Measurements from ENCODE around the gene FAF2.

Gene FAF2

GRCh38 chr5:176531902-176532493 lies 83.8 kb downstream of the FAF2 start:
- Histone ChIP-seq H3K9ac (peak overlapping the region; percentile 43 to 100 (median 97); a peak in 21 of 22 replicates), H3K4me1 (peaks cover 67 to 88% (median 81%) of the 10 kb centered on the region in 10 experiments), H4K20me1 (peaks cover 57 to 81% (median 78%) of the 10 kb centered on the region in 11 experiments), H3K9me3 (replicated peaks in 1 of 11) (no peaks in the 10 kb centered on the region), H3K4me2 (peak overlapping the region; percentile 96 to 100 (median 98)), H3K4me3 (peak overlapping the region in 8 of 10 experiments; percentile 12 to 95 (median 44); a peak in 16 of 20 replicates), H3K27me3 (no peaks in the 10 kb centered on the region), H3K27ac (peak overlapping the region in 10 of 11 experiments; percentile 20 to 100 (median 98); a peak in 18 of 22 replicates), H3K36me3 (peaks cover 28 to 61% (median 47%) of the 10 kb centered on the region in 11 experiments)
- no peak for TF ChIP-seq Cebpa-rat (IDR thresholded peaks at IDR 0.05)

GRCh38 chr5:176532795-176533194 lies 84.6 kb downstream of the FAF2 start:
- H4K20me1 ChIP-seq, result peaks cover 55 to 73% (median 70%) of the 10 kb centered on the region in 11 experiments
- peak overlapping the region; percentile 96 to 100 (median 98) for H3K4me2 ChIP-seq
- H3K27me3 ChIP-seq, result no peaks in the 10 kb centered on the region
- peak overlapping the region; percentile 76 to 95 (median 90) for H3K4me3 ChIP-seq
- peaks cover 67 to 80% (median 75%) of the 10 kb centered on the region in 10 experiments for H3K4me1 ChIP-seq
- TF ChIP-seq Cebpa-rat (IDR thresholded peaks at IDR 0.05), result no peak
- peak overlapping the region; percentile 54 to 100 (median 100) for H3K27ac ChIP-seq
- H3K9ac ChIP-seq, result peak overlapping the region; percentile 65 to 100 (median 99)
- no peaks in the 10 kb centered on the region for H3K9me3 ChIP-seq (replicated peaks in 1 of 11)
- peaks cover 20 to 53% (median 39%) of the 10 kb centered on the region in 11 experiments for H3K36me3 ChIP-seq

- peaks cover 49 to 67% (median 64%) of the 10 kb centered on the region in 11 experiments for H4K20me1 ChIP-seq
- no peak for TF ChIP-seq Cebpa-rat (IDR thresholded peaks at IDR 0.05)
- no peaks in the 10 kb centered on the region for H3K27me3 ChIP-seq
- peak overlapping the region; percentile 65 to 100 (median 99) for H3K9ac ChIP-seq
- H3K36me3 ChIP-seq, result peaks cover 14 to 47% (median 33%) of the 10 kb centered on the region in 11 experiments
- H3K27ac ChIP-seq, result peak overlapping the region; percentile 54 to 100 (median 100)
- H3K9me3 ChIP-seq (replicated peaks in 1 of 11), result no peaks in the 10 kb centered on the region
- H3K4me2 ChIP-seq, result peak overlapping the region; percentile 96 to 100 (median 98)
- peaks cover 71 to 78% (median 73%) of the 10 kb centered on the region in 10 experiments for H3K4me1 ChIP-seq
- H3K4me3 ChIP-seq, result peak overlapping the region; percentile 76 to 95 (median 90)
Measured at GRCh38 chr5:176533390-176533789, 85.2 kb downstream of the FAF2 start.

- Histone ChIP-seq H3K36me3 (peaks cover 12 to 40% (median 26%) of the 10 kb centered on the region in 11 experiments), H3K9ac (peak overlapping the region; percentile 94 to 100 (median 99); a peak in 21 of 22 replicates), H3K27ac (peak overlapping the region; percentile 91 to 100 (median 100)), H3K9me3 (replicated peaks in 1 of 11) (no peaks in the 10 kb centered on the region), H3K27me3 (no peaks in the 10 kb centered on the region), H3K4me2 (peak overlapping the region; percentile 96 to 100 (median 98)), H4K20me1 (peaks cover 43 to 60% (median 58%) of the 10 kb centered on the region in 11 experiments), H3K4me1 (peaks cover 71 to 78% (median 73%) of the 10 kb centered on the region in 10 experiments), H3K4me3 (peak overlapping the region; percentile 76 to 95 (median 90))
- TF ChIP-seq Cebpa-rat (IDR thresholded peaks at IDR 0.05), result peak in 1 of 11 experiments; percentile 43; a peak in 1 of 22 replicates
Measured at GRCh38 chr5:176533894-176534611, 85.9 kb downstream of the FAF2 start.

- H3K27me3 ChIP-seq, result no peaks in the 10 kb centered on the region
- H3K4me2 ChIP-seq, result peak overlapping the region; percentile 96 to 100 (median 98)
- peaks cover 12 to 34% (median 20%) of the 10 kb centered on the region in 11 experiments for H3K36me3 ChIP-seq
- peaks cover 71 to 78% (median 73%) of the 10 kb centered on the region in 10 experiments for H3K4me1 ChIP-seq
- H4K20me1 ChIP-seq, result peaks cover 37 to 55% (median 52%) of the 10 kb centered on the region in 11 experiments
- peak overlapping the region; percentile 91 to 100 (median 100) for H3K27ac ChIP-seq
- H3K9ac ChIP-seq, result peak overlapping the region; percentile 94 to 100 (median 99); a peak in 21 of 22 replicates
- H3K9me3 ChIP-seq (replicated peaks in 1 of 11), result no peaks in the 10 kb centered on the region
- no peak for TF ChIP-seq Cebpa-rat (IDR thresholded peaks at IDR 0.05)
- peak overlapping the region; percentile 76 to 95 (median 90) for H3K4me3 ChIP-seq
Measured at GRCh38 chr5:176534640-176535039, 86.5 kb downstream of the FAF2 start.

- H4K20me1 ChIP-seq, result peaks cover 35 to 51% (median 48%) of the 10 kb centered on the region in 11 experiments
- H3K27ac ChIP-seq, result peak overlapping the region; percentile 91 to 100 (median 100)
- no peaks in the 10 kb centered on the region for H3K27me3 ChIP-seq
- H3K4me1 ChIP-seq, result peaks cover 72 to 80% (median 74%) of the 10 kb centered on the region in 10 experiments
- H3K36me3 ChIP-seq, result peaks cover 12 to 32% (median 19%) of the 10 kb centered on the region in 11 experiments
- peak overlapping the region; percentile 94 to 100 (median 99) for H3K9ac ChIP-seq
- no peaks in the 10 kb centered on the region for H3K9me3 ChIP-seq (replicated peaks in 1 of 11)
- peak overlapping the region; percentile 96 to 100 (median 98) for H3K4me2 ChIP-seq
- H3K4me3 ChIP-seq, result peak overlapping the region; percentile 76 to 95 (median 90)
- TF ChIP-seq Cebpa-rat (IDR thresholded peaks at IDR 0.05), result no peak
Measured at GRCh38 chr5:176535101-176535663, 87.0 kb downstream of the FAF2 start.

GRCh38 chr5:176535664-176536131 lies 87.5 kb downstream of the FAF2 start:
- peaks cover 72 to 80% (median 74%) of the 10 kb centered on the region in 10 experiments for H3K4me1 ChIP-seq
- TF ChIP-seq Cebpa-rat (IDR thresholded peaks at IDR 0.05), result no peak
- H3K36me3 ChIP-seq, result peaks cover 12 to 27% (median 14%) of the 10 kb centered on the region in 11 experiments
- peak overlapping the region; percentile 94 to 100 (median 99) for H3K9ac ChIP-seq
- H3K4me3 ChIP-seq, result peak overlapping the region; percentile 76 to 95 (median 90)
- H3K27me3 ChIP-seq, result no peaks in the 10 kb centered on the region
- peak overlapping the region; percentile 96 to 100 (median 98) for H3K4me2 ChIP-seq
- no peaks in the 10 kb centered on the region for H3K9me3 ChIP-seq (replicated peaks in 1 of 11)
- H4K20me1 ChIP-seq, result peaks cover 30 to 45% (median 43%) of the 10 kb centered on the region in 11 experiments
- peak overlapping the region; percentile 91 to 100 (median 100) for H3K27ac ChIP-seq

- Histone ChIP-seq H3K4me3 (peak overlapping the region; percentile 76 to 95 (median 90)), H3K4me2 (peak overlapping the region; percentile 96 to 100 (median 98)), H3K9me3 (replicated peaks in 1 of 11) (no peaks in the 10 kb centered on the region), H3K9ac (peak overlapping the region; percentile 94 to 100 (median 99)), H3K4me1 (peaks cover 72 to 80% (median 74%) of the 10 kb centered on the region in 10 experiments), H3K27ac (peak overlapping the region; percentile 91 to 100 (median 100)), H4K20me1 (peaks cover 26 to 39% (median 38%) of the 10 kb centered on the region in 11 experiments), H3K36me3 (peaks cover 8 to 21% (median 9%) of the 10 kb centered on the region in 11 experiments), H3K27me3 (no peaks in the 10 kb centered on the region)
- no peak for TF ChIP-seq Cebpa-rat (IDR thresholded peaks at IDR 0.05)
Measured at GRCh38 chr5:176536132-176536901, 88.1 kb downstream of the FAF2 start.
